Muscle of leg (tissue), 11 donors: ENCODE measurements around the gene RHOA. TPM values are rescaled to one million over a fixed set of nuclear protein-coding genes. Genes with fewer than 3 reads are reported as not detected.
"Not testable (repeated sequence)": the region's sequence is repeated elsewhere in the genome, so short reads cannot be mapped to it uniquely, and the experiment has no call there.

Experiments
- DNase-seq: peaks from one replicate; pipeline ENCODE4 v3.0.0; 2013
- H3K27ac ChIP-seq: one replicate; pipeline ENCODE4 v1.5.1; 2013; ENCODE audit warnings: mild to moderate bottlenecking, low read length, control low read depth
- H3K27me3 ChIP-seq: one replicate; pipeline ENCODE4 v1.6.1; 2013; ENCODE audit warnings: low read length; ENCODE audit not compliant: control insufficient read depth, insufficient read depth
- H3K36me3 ChIP-seq: one replicate; pipeline ENCODE4 v1.6.1; 2013; ENCODE audit warnings: low read length; ENCODE audit not compliant: control insufficient read depth, insufficient read depth
- H3K4me1 ChIP-seq: one replicate; pipeline ENCODE4 v1.6.1; 2013; ENCODE audit warnings: low read length; ENCODE audit not compliant: control insufficient read depth, insufficient read depth
- H3K4me3 ChIP-seq: one replicate; pipeline ENCODE4 v1.5.1; 2013; ENCODE audit warnings: low read length, control low read depth
- H3K9me3 ChIP-seq: replicated peaks from 2 replicates; pipeline ENCODE4 v1.6.1; 2013; ENCODE audit warnings: low read depth, low read length; ENCODE audit not compliant: control insufficient read depth
- WGBS: methylation state at CpG from one replicate; pipeline ENCODE4 v1.1.5; 2013; ENCODE audit warnings: missing lambda C conversion rate; ENCODE audit not compliant: insufficient coverage; 5-methylcytosine and 5-hydroxymethylcytosine counted together
- polyA plus RNA-seq, 8 donors: library from polyadenylated mRNA; unstranded; fragments of 120-200 nt; gene quantifications; one replicate each; pipeline versions ENCODE4 v1.2.1 to v1.2.3, GENCODE V29; 2013; ENCODE audit warnings: inconsistent platforms in 1 of 8, low replicate concordance in 1 of 8; ENCODE audit not compliant: insufficient read length in 8 of 8, insufficient read depth in 1 of 8
- total RNA-seq: library from RNA; stranded (reverse); fragments of 120-200 nt; gene quantifications from one replicate; pipeline ENCODE4 v1.2.4, GENCODE V29; 2013

Gene RHOA
- total and polyA plus RNA-seq, 9 donors, result 217 to 558 (median 456) TPM

DNA sequence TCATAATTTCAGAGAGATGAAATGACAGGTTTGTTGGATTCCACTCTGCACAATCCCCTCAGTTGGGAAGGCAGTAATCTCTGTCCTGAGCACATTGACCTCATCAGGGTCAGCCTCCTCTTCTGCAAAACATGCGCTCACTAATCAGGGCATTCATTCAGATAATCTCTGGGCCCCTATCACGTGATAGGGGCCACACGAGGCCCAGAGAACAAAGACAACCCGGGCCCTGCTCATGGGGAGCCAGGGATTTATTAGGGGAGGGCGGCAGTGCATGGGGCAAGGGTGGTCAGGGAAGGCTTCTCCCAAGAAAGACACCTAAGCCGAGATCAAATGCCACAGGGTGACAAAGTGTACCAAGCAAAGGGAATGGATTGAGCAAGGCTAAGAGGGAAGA lies 1.6 kb upstream of the RHOA start:
- Histone ChIP-seq H3K36me3 (peaks cover 38% of the 10 kb centered on the region), H3K4me1 (peaks cover 46% of the 10 kb centered on the region), H3K4me3 (peak overlapping the region; percentile 95), H3K9me3 (no peaks in the 10 kb centered on the region), H3K27me3 (no peaks in the 10 kb centered on the region), H3K27ac (peak overlapping the region; percentile 92)
- WGBS, result 86% methylated on average over 5 of the region's 6 CpGs
- DNase-seq, result no peak

GRCh38 chr3:49412632-49413337 lies 1.0 kb upstream of the RHOA start:
- 9% methylated on average over 11 of the region's 16 CpGs for WGBS
- Histone ChIP-seq H3K4me1 (peaks cover 47% of the 10 kb centered on the region), H3K36me3 (peaks cover 36% of the 10 kb centered on the region), H3K27me3 (no peaks in the 10 kb centered on the region), H3K27ac (peak overlapping the region; percentile 92), H3K4me3 (peak overlapping the region; percentile 95), H3K9me3 (no peaks in the 10 kb centered on the region)
- no peak for DNase-seq

- DNase-seq, result peak; percentile 65
- Histone ChIP-seq H3K36me3 (peaks cover 24% of the 10 kb centered on the region), H3K4me3 (peak overlapping the region; percentile 80), H3K27ac (peak overlapping the region; percentile 96), H3K4me1 (peaks cover 38% of the 10 kb centered on the region), H3K27me3 (no peaks in the 10 kb centered on the region), H3K9me3 (no peaks in the 10 kb centered on the region)
- under 1% methylated on average over 59 of the region's 59 CpGs for WGBS
Measured at GRCh38 chr3:49411535-49411967, 225 bp downstream of the RHOA start.

GRCh38 chr3:49410846-49411534 lies 786 bp downstream of the RHOA start:
- no peak for DNase-seq
- Histone ChIP-seq H3K9me3 (no peaks in the 10 kb centered on the region), H3K4me3 (peak overlapping the region; percentile 80), H3K27ac (peak overlapping the region; percentile 96), H3K27me3 (no peaks in the 10 kb centered on the region), H3K4me1 (peaks cover 36% of the 10 kb centered on the region), H3K36me3 (peaks cover 21% of the 10 kb centered on the region)
- WGBS, result 0% methylated on average over 21 of the region's 33 CpGs

DNA sequence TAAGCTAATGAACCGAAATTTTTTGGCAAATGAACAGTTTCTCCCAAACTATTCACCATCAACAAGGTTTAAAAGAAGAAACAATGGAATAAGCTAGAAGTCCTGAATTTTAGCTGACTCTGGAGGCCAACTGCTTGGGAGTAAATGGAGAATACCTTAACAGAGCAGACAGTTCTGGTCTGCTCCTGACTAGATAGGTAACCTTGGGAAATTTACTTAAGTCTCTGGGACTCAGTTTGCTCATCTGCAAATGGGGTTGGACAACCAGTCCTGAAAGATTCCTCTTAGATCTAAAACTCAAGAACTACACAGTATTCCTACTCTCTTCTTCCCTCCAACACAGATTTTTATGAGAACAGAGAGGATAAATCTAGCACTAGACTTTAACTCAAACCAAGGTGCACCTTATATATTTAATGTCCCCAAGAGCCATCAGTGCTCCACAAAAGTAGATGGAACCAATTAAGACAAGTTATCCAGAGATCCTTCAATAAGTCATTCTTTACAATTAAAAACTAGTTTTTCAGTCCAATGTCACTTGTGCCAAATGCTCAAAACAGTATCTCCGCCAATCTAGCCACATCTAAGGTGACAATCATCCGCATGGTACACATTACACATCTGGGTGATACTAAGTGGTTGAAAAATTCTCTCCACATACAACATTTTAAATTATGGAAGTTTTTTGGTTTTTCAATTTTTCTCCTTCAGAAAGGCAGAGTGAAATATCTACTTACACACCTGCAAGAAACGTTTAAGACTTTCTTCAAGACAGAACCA lies 1.5 kb downstream of the RHOA start:
- no peak overlapping the region for H3K27ac ChIP-seq
- WGBS, result no CpG with 5 or more reads among the region's 4 CpGs
- no peaks in the 10 kb centered on the region for H3K9me3 ChIP-seq
- no peak for DNase-seq
- H3K4me1 ChIP-seq, result peaks cover 34% of the 10 kb centered on the region
- peak overlapping the region; percentile 80 for H3K4me3 ChIP-seq
- H3K27me3 ChIP-seq, result no peaks in the 10 kb centered on the region
- H3K36me3 ChIP-seq, result peaks cover 14% of the 10 kb centered on the region

- peaks cover 23% of the 10 kb centered on the region for H3K4me1 ChIP-seq
- H3K4me3 ChIP-seq, result no peak overlapping the region
- peak overlapping the region; percentile 3 for H3K27ac ChIP-seq
- no peaks in the 10 kb centered on the region for H3K9me3 ChIP-seq
- H3K27me3 ChIP-seq, result no peaks in the 10 kb centered on the region
- peaks cover 8% of the 10 kb centered on the region for H3K36me3 ChIP-seq
- WGBS, result no CpG with 5 or more reads among the region's 17 CpGs
- no peak for DNase-seq
Measured at GRCh38 chr3:49406571-49407565, 4.9 kb downstream of the RHOA start.

DNA sequence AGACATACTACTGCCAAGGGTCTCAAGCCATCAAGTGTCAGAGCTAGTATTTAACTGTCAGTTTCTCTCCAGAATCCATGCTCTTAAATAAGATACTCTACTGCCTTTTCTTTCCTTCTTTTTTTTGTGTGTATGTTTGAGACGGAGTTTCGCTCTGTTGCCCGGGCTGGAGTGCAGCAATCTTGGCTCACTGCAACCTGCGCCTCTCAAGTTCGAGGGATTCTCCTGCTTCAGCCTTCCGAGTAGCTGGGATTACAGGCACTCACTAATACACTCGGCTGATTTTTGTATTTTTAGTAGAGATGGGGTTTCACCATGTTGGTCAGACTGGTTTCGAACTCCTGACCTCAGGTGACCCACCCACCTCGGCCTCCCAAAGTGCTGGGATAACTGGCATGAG lies 6.2 kb downstream of the RHOA start:
- peaks cover 12% of the 10 kb centered on the region for H3K36me3 ChIP-seq
- peak overlapping the region; percentile 35 for H3K27ac ChIP-seq
- peaks cover 23% of the 10 kb centered on the region for H3K4me1 ChIP-seq
- DNase-seq, H3K4me3 ChIP-seq, H3K9me3 ChIP-seq, H3K27me3 ChIP-seq: not testable (repeated sequence)
- WGBS, result 33% methylated on average over 5 of the region's 9 CpGs

GRCh38 chr3:49403891-49404290 lies 7.9 kb downstream of the RHOA start:
- no peak for DNase-seq
- peaks cover 14% of the 10 kb centered on the region for H3K4me1 ChIP-seq
- no peaks in the 10 kb centered on the region for H3K27me3 ChIP-seq
- no peaks in the 10 kb centered on the region for H3K9me3 ChIP-seq
- 88% methylated on average over 3 of the region's 5 CpGs for WGBS
- H3K27ac ChIP-seq, result no peak overlapping the region
- peaks cover 12% of the 10 kb centered on the region for H3K36me3 ChIP-seq
- no peak overlapping the region for H3K4me3 ChIP-seq

GRCh38 chr3:49401766-49402165 lies 10.0 kb downstream of the RHOA start:
- no CpG with 5 or more reads among the region's 2 CpGs for WGBS
- no peak for DNase-seq

More at GRCh38 chr3:49401766-49402165, 10.0 kb downstream of the RHOA start:
- Histone ChIP-seq H3K27me3 (no peaks in the 10 kb centered on the region), H3K36me3 (peaks cover 14% of the 10 kb centered on the region), H3K4me1 (peaks cover 16% of the 10 kb centered on the region), H3K9me3 (no peaks in the 10 kb centered on the region), H3K27ac (no peak overlapping the region), H3K4me3 (no peak overlapping the region)
